Ishikawa (cell line): Measurements from ENCODE around the gene NRIP3.

Experiments used
- CEBPB ChIP-seq: IDR thresholded peaks from 2 replicates; pipeline ENCODE4 v1.6.1; 2012
- CREB1 ChIP-seq: IDR thresholded peaks from 2 replicates; pipeline ENCODE4 v1.6.1; 2012; ENCODE audit warnings: low read depth
- EGR1 ChIP-seq: IDR thresholded peaks from 2 replicates; pipeline ENCODE4 v1.6.1; 2012
- EP300 ChIP-seq: IDR thresholded peaks from 2 replicates; pipeline ENCODE4 v1.6.1; 2012; ENCODE audit warnings: borderline replicate concordance
- FOXM1 ChIP-seq: IDR thresholded peaks from 2 replicates; pipeline ENCODE4 v1.6.1; 2012; ENCODE audit warnings: low read depth, borderline replicate concordance
- NFIC ChIP-seq: IDR thresholded peaks from 2 replicates; pipeline ENCODE4 v1.6.1; 2012
- RAD21 ChIP-seq: IDR thresholded peaks from 2 replicates; pipeline ENCODE4 v1.6.1; 2012; ENCODE audit warnings: low read depth
- TAF1 ChIP-seq: IDR thresholded peaks from 2 replicates; pipeline ENCODE4 v1.6.1; 2012; ENCODE audit warnings: low read depth, mild to moderate bottlenecking
- TCF12 ChIP-seq: IDR thresholded peaks from 2 replicates; pipeline ENCODE4 v1.6.1; 2012; ENCODE audit warnings: low read depth
- TEAD4 ChIP-seq: IDR thresholded peaks from 2 replicates; pipeline ENCODE4 v1.6.1; 2012
- YY1 ChIP-seq: IDR thresholded peaks from 2 replicates; pipeline ENCODE4 v1.6.1; 2012; ENCODE audit warnings: low read depth
- ZBTB7A ChIP-seq: IDR thresholded peaks from 2 replicates; pipeline ENCODE4 v1.6.1; 2012; ENCODE audit warnings: low read depth
- TF ChIP-seq, protein P1 (sequence below): IDR thresholded peaks from 2 replicates; pipeline ENCODE4 v1.6.1; 2012; ENCODE audit warnings: low read depth, mild to moderate bottlenecking
- TF ChIP-seq, protein P2 (sequence below): IDR thresholded peaks from 2 replicates; pipeline ENCODE4 v1.6.1; 2012
- TF ChIP-seq, protein P3 (sequence below): IDR thresholded peaks from 2 replicates; pipeline ENCODE4 v1.6.1; 2012

The NRIP3 gene

DNA sequence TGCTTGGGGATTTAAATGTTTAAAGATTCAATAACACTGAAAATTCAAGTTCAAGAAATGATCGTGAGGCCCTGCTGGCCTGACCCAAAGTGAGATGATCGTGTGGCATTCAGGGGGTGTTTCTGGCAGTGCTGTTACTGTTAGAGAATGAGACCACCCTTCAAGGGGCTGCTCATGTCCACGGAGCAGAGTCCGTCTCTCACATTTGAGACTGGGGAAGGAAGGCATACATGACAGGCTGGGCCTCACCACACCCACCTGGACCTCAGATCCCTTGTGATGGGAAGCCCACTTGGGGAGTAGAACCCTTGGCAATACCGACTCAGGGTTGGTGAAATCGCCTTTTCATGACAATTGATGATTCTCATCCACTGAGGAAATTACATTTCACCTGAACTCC, 16.1 kb upstream of the NRIP3 start:
- TF ChIP-seq CEBPB: no peak
- TF ChIP-seq RAD21: no peak
- no peak for TF ChIP-seq YY1
- TF ChIP-seq NFIC: no peak
- no peak for TF ChIP-seq FOXM1
- TF ChIP-seq, protein P1, sequence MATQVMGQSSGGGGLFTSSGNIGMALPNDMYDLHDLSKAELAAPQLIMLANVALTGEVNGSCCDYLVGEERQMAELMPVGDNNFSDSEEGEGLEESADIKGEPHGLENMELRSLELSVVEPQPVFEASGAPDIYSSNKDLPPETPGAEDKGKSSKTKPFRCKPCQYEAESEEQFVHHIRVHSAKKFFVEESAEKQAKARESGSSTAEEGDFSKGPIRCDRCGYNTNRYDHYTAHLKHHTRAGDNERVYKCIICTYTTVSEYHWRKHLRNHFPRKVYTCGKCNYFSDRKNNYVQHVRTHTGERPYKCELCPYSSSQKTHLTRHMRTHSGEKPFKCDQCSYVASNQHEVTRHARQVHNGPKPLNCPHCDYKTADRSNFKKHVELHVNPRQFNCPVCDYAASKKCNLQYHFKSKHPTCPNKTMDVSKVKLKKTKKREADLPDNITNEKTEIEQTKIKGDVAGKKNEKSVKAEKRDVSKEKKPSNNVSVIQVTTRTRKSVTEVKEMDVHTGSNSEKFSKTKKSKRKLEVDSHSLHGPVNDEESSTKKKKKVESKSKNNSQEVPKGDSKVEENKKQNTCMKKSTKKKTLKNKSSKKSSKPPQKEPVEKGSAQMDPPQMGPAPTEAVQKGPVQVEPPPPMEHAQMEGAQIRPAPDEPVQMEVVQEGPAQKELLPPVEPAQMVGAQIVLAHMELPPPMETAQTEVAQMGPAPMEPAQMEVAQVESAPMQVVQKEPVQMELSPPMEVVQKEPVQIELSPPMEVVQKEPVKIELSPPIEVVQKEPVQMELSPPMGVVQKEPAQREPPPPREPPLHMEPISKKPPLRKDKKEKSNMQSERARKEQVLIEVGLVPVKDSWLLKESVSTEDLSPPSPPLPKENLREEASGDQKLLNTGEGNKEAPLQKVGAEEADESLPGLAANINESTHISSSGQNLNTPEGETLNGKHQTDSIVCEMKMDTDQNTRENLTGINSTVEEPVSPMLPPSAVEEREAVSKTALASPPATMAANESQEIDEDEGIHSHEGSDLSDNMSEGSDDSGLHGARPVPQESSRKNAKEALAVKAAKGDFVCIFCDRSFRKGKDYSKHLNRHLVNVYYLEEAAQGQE: no peak
- TF ChIP-seq, protein P2, sequence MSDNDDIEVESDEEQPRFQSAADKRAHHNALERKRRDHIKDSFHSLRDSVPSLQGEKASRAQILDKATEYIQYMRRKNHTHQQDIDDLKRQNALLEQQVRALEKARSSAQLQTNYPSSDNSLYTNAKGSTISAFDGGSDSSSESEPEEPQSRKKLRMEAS: no peak
- no peak for TF ChIP-seq TEAD4
- TF ChIP-seq, protein P3, sequence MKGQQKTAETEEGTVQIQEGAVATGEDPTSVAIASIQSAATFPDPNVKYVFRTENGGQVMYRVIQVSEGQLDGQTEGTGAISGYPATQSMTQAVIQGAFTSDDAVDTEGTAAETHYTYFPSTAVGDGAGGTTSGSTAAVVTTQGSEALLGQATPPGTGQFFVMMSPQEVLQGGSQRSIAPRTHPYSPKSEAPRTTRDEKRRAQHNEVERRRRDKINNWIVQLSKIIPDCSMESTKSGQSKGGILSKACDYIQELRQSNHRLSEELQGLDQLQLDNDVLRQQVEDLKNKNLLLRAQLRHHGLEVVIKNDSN: no peak
- no peak for TF ChIP-seq TAF1
- no peak for TF ChIP-seq EGR1
- no peak for TF ChIP-seq EP300
- no peak for TF ChIP-seq TCF12
- no peak for TF ChIP-seq CREB1
- TF ChIP-seq ZBTB7A: no peak

DNA sequence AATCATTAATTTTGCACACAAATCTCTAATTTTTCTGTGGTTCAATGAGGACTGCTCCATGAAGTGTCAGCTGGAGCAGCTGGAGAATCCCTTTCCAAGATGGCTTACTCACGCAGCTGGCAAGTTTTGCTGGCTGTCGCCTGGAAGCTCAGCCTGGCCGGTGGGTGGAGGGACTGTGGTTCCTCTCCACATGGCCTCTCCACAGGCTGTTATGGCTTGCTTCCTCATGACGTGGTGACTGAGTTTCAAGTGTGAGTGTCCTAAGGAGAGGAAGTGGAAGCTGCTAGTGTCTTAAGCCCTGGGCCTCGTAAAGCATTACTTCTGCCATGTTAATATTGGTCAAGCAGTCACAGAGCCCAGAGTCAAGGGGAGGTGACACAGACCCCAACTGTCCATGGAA, 14.0 kb upstream of the NRIP3 start:
- TF ChIP-seq NFIC (no peak), CEBPB (no peak)
- TF ChIP-seq, protein P2: no peak

DNA sequence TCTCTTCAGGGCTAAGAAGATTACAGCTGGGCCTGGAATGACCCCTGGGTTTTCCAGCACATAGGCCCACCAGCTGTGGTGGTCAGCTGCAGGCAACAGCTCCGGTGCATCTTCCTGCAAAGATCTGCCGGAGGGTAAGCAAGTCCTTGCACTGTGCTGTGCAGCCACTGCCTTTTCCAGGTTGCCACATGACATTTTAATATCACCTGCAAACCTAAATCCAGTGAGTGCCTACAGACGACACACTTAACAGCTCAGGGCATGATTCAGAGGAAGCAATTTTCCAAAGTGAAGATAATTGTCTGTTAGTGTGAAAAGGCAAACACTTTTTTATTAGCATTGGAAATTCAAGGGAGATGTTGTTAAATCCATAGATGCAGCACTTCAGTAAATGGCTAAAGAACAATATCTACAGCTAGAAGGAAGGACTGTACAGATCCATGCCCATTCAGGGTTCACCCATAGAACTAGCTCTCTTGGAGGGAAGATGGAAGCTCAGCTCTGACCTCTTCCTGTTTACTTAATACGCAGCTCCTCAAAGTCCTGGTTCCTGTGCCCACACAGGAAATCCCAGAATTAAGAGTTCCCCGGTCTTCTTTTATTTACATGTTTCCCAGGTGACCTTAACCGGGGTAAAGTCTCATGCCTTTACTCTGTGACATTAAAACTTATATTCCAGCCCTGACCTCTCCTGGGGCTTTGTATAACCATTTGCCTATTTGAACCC, 13.3 kb upstream of the NRIP3 start:
- TF ChIP-seq, protein P2: no peak
- TF ChIP-seq NFIC: no peak
- TF ChIP-seq TEAD4: no peak
- TF ChIP-seq RAD21: no peak
- TF ChIP-seq CEBPB: no peak
- no peak for TF ChIP-seq CREB1

DNA sequence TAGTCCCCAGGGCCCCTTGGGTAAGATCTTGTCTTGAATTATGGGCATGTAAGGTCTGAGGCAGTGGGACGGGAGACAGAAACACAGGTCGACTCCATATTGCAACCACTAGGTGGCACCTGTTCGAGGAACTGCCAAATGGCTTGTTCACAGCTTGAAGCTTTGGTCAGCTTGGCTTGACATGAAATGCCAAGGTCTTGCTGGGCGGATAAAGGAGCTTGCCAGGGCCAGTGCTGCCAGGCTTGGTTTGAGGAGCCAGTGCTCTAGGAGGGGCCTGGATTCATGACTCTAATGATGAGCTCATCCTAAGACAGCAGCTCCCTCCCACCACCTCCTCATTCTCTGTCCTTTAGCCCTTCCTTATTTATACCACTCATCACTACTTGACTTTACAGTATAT, 11.9 kb upstream of the NRIP3 start:
- TF ChIP-seq NFIC (no peak), RAD21 (peak; percentile 82)

DNA sequence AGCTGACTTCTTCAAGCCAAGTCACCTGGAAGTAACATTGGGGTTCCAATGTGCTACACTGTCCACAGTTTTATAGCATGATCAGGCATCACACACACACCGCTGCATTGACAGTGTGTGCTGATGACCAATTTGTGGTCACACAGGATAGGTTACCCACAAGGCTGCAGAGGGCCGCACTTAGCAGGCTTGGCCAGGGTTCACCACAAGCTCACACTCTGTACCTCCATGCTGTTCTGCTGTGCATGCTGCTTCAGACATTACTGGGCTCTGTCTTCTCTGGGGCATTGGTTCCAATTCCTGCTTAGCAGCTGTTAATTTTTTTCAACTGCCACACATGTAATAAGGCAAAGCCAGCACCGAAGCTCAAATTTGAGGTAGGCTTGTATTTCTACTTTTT, 11.0 kb upstream of the NRIP3 start:
- TF ChIP-seq ZBTB7A (no peak), CEBPB (no peak), FOXM1 (no peak), RAD21 (no peak), TAF1 (no peak), YY1 (no peak), TEAD4 (no peak)
- TF ChIP-seq, protein P2: no peak
- TF ChIP-seq, protein P1: no peak
- TF ChIP-seq, protein P3: no peak

DNA sequence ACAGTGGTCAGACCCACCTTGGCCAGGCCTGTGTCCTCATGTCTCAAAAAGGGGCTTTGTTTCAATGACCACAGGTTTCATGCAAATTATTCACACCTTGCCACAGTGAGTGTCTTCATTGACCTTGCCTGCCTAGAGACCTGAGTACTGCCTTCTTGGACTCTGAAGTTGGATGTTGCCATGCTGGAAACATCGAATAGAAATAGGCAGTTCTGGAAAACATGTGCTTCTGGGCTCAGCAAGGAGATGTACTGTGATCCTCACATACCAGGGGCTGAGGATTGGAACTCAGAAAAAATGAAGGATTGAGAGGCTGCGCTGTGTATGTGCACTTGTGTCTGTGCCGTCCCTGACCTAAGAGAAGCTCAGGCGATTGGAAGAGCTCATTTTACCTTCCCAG, 9.6 kb upstream of the NRIP3 start:
- TF ChIP-seq ZBTB7A (no peak), EP300 (no peak), CREB1 (no peak), YY1 (no peak), TCF12 (no peak), TEAD4 (no peak), EGR1 (no peak), FOXM1 (no peak), TAF1 (no peak), NFIC (no peak), CEBPB (no peak), RAD21 (no peak)
- TF ChIP-seq, protein P1: no peak
- TF ChIP-seq, protein P3: no peak
